Lower lobe of right lung (tissue), 2 donors: ENCODE data around the gene CBFA2T3. TPM values are rescaled to one million over a fixed set of nuclear protein-coding genes. Genes with fewer than 3 reads are reported as not detected.

ENCODE experiments used
- ATAC-seq, 2 donors: fragments of 200-7000 bp; cut with Tn5 transposase; one replicate each; pipeline ENCODE4 v1.9.1; 2020 to 2022; ENCODE audit warnings: mild to moderate bottlenecking in 2 of 2, moderate library complexity in 2 of 2
- DNase-seq: peaks from one replicate; pipeline ENCODE4 v3.0.0-alpha.2; 2020
- H3K27ac ChIP-seq: fragments of 200-600 bp; one replicate; pipeline ENCODE4 v1.8.0; 2022
- H3K27me3 ChIP-seq: fragments of 200-600 bp; one replicate; pipeline ENCODE4 v1.8.0; 2022; ENCODE audit warnings: low read depth
- H3K36me3 ChIP-seq: fragments of 200-600 bp; one replicate; pipeline ENCODE4 v1.8.0; 2022; ENCODE audit warnings: mild to moderate bottlenecking
- H3K4me1 ChIP-seq: fragments of 200-600 bp; one replicate; pipeline ENCODE4 v1.8.0; 2022
- H3K4me3 ChIP-seq: fragments of 200-600 bp; one replicate; pipeline ENCODE4 v1.8.0; 2022; ENCODE audit warnings: mild to moderate bottlenecking
- H3K9me3 ChIP-seq: fragments of 200-600 bp; one replicate; pipeline ENCODE4 v1.8.0; 2022
- CTCF ChIP-seq: fragments of 200-600 bp; IDR thresholded peaks from one replicate; pipeline ENCODE4 v1.8.0; 2022; ENCODE audit warnings: antibody characterized with exemption, mild to moderate bottlenecking
- intact Hi-C: fragments of 100-400 bp; cut with DNase I; formaldehyde crosslinking; loops from one replicate; pipeline ENCODE4 v1.11.0; 2022
- total RNA-seq: library from RNA; stranded (reverse); fragmentation: NEBNext Ultra II Directional; extraction: Animal tissue kit (Norgen Biotek cat#: 25700); gene quantifications from one replicate; pipeline ENCODE4 v1.2.1, GENCODE V29; 2021
- donor health status: DM: no; HTN: yes; CAD: no; lungs with severe emphysema.

CBFA2T3 gene
- total RNA-seq, 1 donor from 2014 or later, result 14.3 TPM

GRCh38 chr16:89001117-89002027, 24.4 kb upstream of the CBFA2T3 start:
- no peak for TF ChIP-seq CTCF
- H3K27me3 ChIP-seq, result peaks cover 47% of the 10 kb centered on the region

GRCh38 chr16:89000207-89000959, 23.4 kb upstream of the CBFA2T3 start:
- Histone ChIP-seq H3K36me3 (no peaks in the 10 kb centered on the region), H3K4me1 (peaks cover 6% of the 10 kb centered on the region), H3K27ac (no peak overlapping the region), H3K27me3 (peaks cover 47% of the 10 kb centered on the region), H3K4me3 (no peak overlapping the region), H3K9me3 (peaks cover 8% of the 10 kb centered on the region)
- TF ChIP-seq CTCF, result no peak
- intact Hi-C loops, result no loop called here
- peak in 1 of 2 donors; percentile 17 for ATAC-seq
- no peak for DNase-seq

More at GRCh38 chr16:89001117-89002027, 24.4 kb upstream of the CBFA2T3 start:
- peaks cover 8% of the 10 kb centered on the region for H3K9me3 ChIP-seq
- DNase-seq (no peak), ATAC-seq (no peak)
- H3K36me3 ChIP-seq, result no peaks in the 10 kb centered on the region
- H3K4me3 ChIP-seq, result no peak overlapping the region
- H3K27ac ChIP-seq, result no peak overlapping the region
- H3K4me1 ChIP-seq, result peaks cover 6% of the 10 kb centered on the region
- intact Hi-C loops, result no loop called here

- H3K27ac ChIP-seq, result no peak overlapping the region
- H3K27me3 ChIP-seq, result peaks cover 46% of the 10 kb centered on the region
- intact Hi-C loops, result no loop called here
- no peak overlapping the region for H3K4me3 ChIP-seq
- peaks cover 8% of the 10 kb centered on the region for H3K9me3 ChIP-seq
- H3K36me3 ChIP-seq, result no peaks in the 10 kb centered on the region
- TF ChIP-seq CTCF, result no peak
- no peak for DNase-seq
- H3K4me1 ChIP-seq, result peaks cover 6% of the 10 kb centered on the region
- ATAC-seq, result no peak
Measured at GRCh38 chr16:88999457-89000206, 22.6 kb upstream of the CBFA2T3 start.

GRCh38 chr16:88995746-88996535, 18.9 kb upstream of the CBFA2T3 start:
- Histone ChIP-seq H3K27me3 (peaks cover 42% of the 10 kb centered on the region), H3K36me3 (no peaks in the 10 kb centered on the region), H3K4me3 (no peak overlapping the region), H3K4me1 (no peaks in the 10 kb centered on the region), H3K27ac (no peak overlapping the region), H3K9me3 (peaks cover 8% of the 10 kb centered on the region)
- no peak for DNase-seq
- ATAC-seq, result no peak
- intact Hi-C loops, result no loop called here
- TF ChIP-seq CTCF, result no peak

GRCh38 chr16:88995194-88995593, 18.2 kb upstream of the CBFA2T3 start:
- peaks cover 38% of the 10 kb centered on the region for H3K27me3 ChIP-seq
- no peaks in the 10 kb centered on the region for H3K36me3 ChIP-seq
- no peak overlapping the region for H3K4me3 ChIP-seq
- intact Hi-C loops, result no loop called here
- peaks cover 8% of the 10 kb centered on the region for H3K9me3 ChIP-seq
- H3K27ac ChIP-seq, result no peak overlapping the region
- TF ChIP-seq CTCF, result no peak
- no peak for ATAC-seq
- DNase-seq, result no peak
- H3K4me1 ChIP-seq, result no peaks in the 10 kb centered on the region
